HEK293 (cell line): ENCODE results near the gene PLEKHM1.
"Not testable (repeated sequence)": the region's sequence is repeated elsewhere in the genome, so short reads cannot be mapped to it uniquely, and the experiment has no call there.

Source experiments
- CTCF ChIA-PET: fragments of 350-600 bp; formaldehyde crosslinking; extraction: SDS; loops from one replicate; lab custom pipeline; 2021; ENCODE audit warnings: antibody characterized with exemption; lab: Yijun Ruan, JAX
- POLR2A ChIA-PET: fragments of 300-600 bp; formaldehyde crosslinking; extraction: SDS; loops from one replicate; lab custom pipeline; 2020; ENCODE audit warnings: antibody characterized with exemption, inconsistent platforms; lab: Yijun Ruan, JAX
- H3K27ac ChIP-seq: fragments of 200-500 bp; sonication (Bioruptor generic); 2 replicates; pipeline ENCODE4 v1.5.1; 2014; ENCODE audit warnings: low read depth, low read length, control low read depth, inconsistent platforms; ENCODE audit errors: extremely low read depth
- H3K36me3 ChIP-seq, 2 experiments: fragments of 200-500 bp in 1 of 2; sonication (Bioruptor generic) in 1 of 2; 1 replicate in 1 of 2; 2 replicates in 1 of 2; pipeline ENCODE4 v1.5.1; 2014 to 2017; ENCODE audit warnings: inconsistent platforms in 2 of 2, low read length in 2 of 2; ENCODE audit not compliant: control insufficient read depth in 2 of 2, insufficient read depth in 1 of 2
- H3K4me1 ChIP-seq: fragments of 200-500 bp; sonication (Bioruptor generic); 2 replicates; pipeline ENCODE4 v1.5.1; 2014; ENCODE audit warnings: mild to moderate bottlenecking, low read length, inconsistent platforms; ENCODE audit not compliant: control insufficient read depth, insufficient read depth
- H3K4me3 ChIP-seq: 2 replicates; pipeline ENCODE4 v1.5.1; 2011; ENCODE audit warnings: low read depth, mild to moderate bottlenecking, control low read depth, low read length, moderate library complexity
- H3K9me3 ChIP-seq: fragments of 200-500 bp; sonication (Bioruptor generic); 2 replicates; pipeline ENCODE4 v1.5.1; 2014; ENCODE audit warnings: low read depth, low read length, inconsistent platforms; ENCODE audit not compliant: control insufficient read depth, insufficient read depth
- KLF1 ChIP-seq: fragments of 450-650 bp; formaldehyde crosslinking; IDR thresholded peaks from 2 replicates; pipeline ENCODE4 v1.5.1; 2016; ENCODE audit warnings: missing biosample characterization, missing genetic modification characterization
- REST ChIP-seq: fragments of 450-650 bp; formaldehyde crosslinking; IDR thresholded peaks from 2 replicates; pipeline ENCODE4 v1.5.1; 2016; ENCODE audit warnings: missing biosample characterization, missing genetic modification characterization
- SP3 ChIP-seq: fragments of 450-650 bp; formaldehyde crosslinking; IDR thresholded peaks from 2 replicates; pipeline ENCODE4 v1.5.1; 2016; ENCODE audit warnings: missing biosample characterization, missing genetic modification characterization
- ZBTB8A ChIP-seq: fragments of 450-650 bp; formaldehyde crosslinking; IDR thresholded peaks from 2 replicates; pipeline ENCODE4 v1.5.1; 2016; ENCODE audit warnings: missing biosample characterization, missing genetic modification characterization
- ZNF335 ChIP-seq: fragments of 450-650 bp; formaldehyde crosslinking; conservative IDR thresholded peaks from 2 replicates; pipeline ENCODE4 v1.5.1; 2016; ENCODE audit warnings: missing biosample characterization, missing genetic modification characterization

PLEKHM1 gene

GRCh38 chr17:45500478-45500877 lies 10.0 kb upstream of the PLEKHM1 start:
- CTCF ChIA-PET, POLR2A ChIA-PET, H3K4me3 ChIP-seq, H3K9me3 ChIP-seq, H3K36me3 ChIP-seq, H3K27ac ChIP-seq, H3K4me1 ChIP-seq: not testable (repeated sequence)

- CTCF ChIA-PET, POLR2A ChIA-PET, H3K27ac ChIP-seq, H3K4me1 ChIP-seq, H3K9me3 ChIP-seq, H3K36me3 ChIP-seq, H3K4me3 ChIP-seq: not testable (repeated sequence)
These were observed 8.7 kb upstream of the PLEKHM1 start for GRCh38 chr17:45499208-45499607.

- H3K27ac ChIP-seq, CTCF ChIA-PET, H3K9me3 ChIP-seq, H3K4me1 ChIP-seq, H3K4me3 ChIP-seq, POLR2A ChIA-PET, H3K36me3 ChIP-seq: not testable (repeated sequence)
These were observed 7.9 kb upstream of the PLEKHM1 start for GRCh38 chr17:45498377-45498776.

GRCh38 chr17:45497449-45497848 lies 6.9 kb upstream of the PLEKHM1 start:
- H3K4me3 ChIP-seq, H3K4me1 ChIP-seq, H3K27ac ChIP-seq, POLR2A ChIA-PET, H3K9me3 ChIP-seq, H3K36me3 ChIP-seq, CTCF ChIA-PET: not testable (repeated sequence)

GRCh38 chr17:45496507-45496906 lies 6.0 kb upstream of the PLEKHM1 start:
- H3K36me3 ChIP-seq, H3K9me3 ChIP-seq, POLR2A ChIA-PET, H3K27ac ChIP-seq, CTCF ChIA-PET, H3K4me3 ChIP-seq, H3K4me1 ChIP-seq: not testable (repeated sequence)

GRCh38 chr17:45494556-45494955 lies 4.0 kb upstream of the PLEKHM1 start:
- H3K27ac ChIP-seq: not testable (repeated sequence)

GRCh38 chr17:45492156-45492555 lies 1.6 kb upstream of the PLEKHM1 start:
- CTCF ChIA-PET, H3K9me3 ChIP-seq, POLR2A ChIA-PET, H3K36me3 ChIP-seq, H3K4me1 ChIP-seq, H3K27ac ChIP-seq, H3K4me3 ChIP-seq: not testable (repeated sequence)

More at GRCh38 chr17:45494556-45494955, 4.0 kb upstream of the PLEKHM1 start:
- H3K9me3 ChIP-seq, CTCF ChIA-PET, POLR2A ChIA-PET, H3K4me3 ChIP-seq, H3K36me3 ChIP-seq, H3K4me1 ChIP-seq: not testable (repeated sequence)

GRCh38 chr17:45490198-45490597 lies 323 bp downstream of the PLEKHM1 start:
- CTCF ChIA-PET, H3K4me1 ChIP-seq, H3K9me3 ChIP-seq, H3K36me3 ChIP-seq: not testable (repeated sequence)
- peak overlapping the region; percentile 39; the same call in 1 of the 2 replicates for H3K27ac ChIP-seq
- peak overlapping the region; percentile 64 for H3K4me3 ChIP-seq
- peak; percentile 34; the same call in 1 of the 2 replicates for TF ChIP-seq ZBTB8A (tag by site-specific recombination)
- peak; percentile 53 for TF ChIP-seq ZNF335 (tag by site-specific recombination)
- 0 out of 2 replicates have a peak, but pooled peaks have one; percentile 22 for TF ChIP-seq SP3 (tag by site-specific recombination)
- TF ChIP-seq KLF1: peak; percentile 76
- TF ChIP-seq REST (tag by site-specific recombination): peak; percentile 44; the same call in 1 of the 2 replicates
- TF ChIP-seq, all 188 proteins: peak for 5; not testable (repeated sequence) for 183
- POLR2A ChIA-PET: not testable (repeated sequence)
